A549 (cell line): ENCODE results near the gene PMAIP1. TPM values are rescaled to one million over a fixed set of nuclear protein-coding genes. Genes with fewer than 3 reads are reported as not detected.

Source experiments
- ATAC-seq, 2 experiments: fragments of 200-7000 bp in 1 of 2; fragments of >200 bp in 1 of 2; cut with Nextera tagmentation in 1 of 2; cut with Tn5 transposase in 1 of 2; 3 replicates each; pipeline versions ENCODE4 v1.8.0 to v1.9.1; 2018 to 2020; ENCODE audit warnings: mild to moderate bottlenecking in 1 of 2, moderate library complexity in 1 of 2
- CTCF ChIA-PET: fragments of 300-600 bp; sonication (Branson Sonifier 250); formaldehyde crosslinking; extraction: SDS; loops from one replicate; lab custom pipeline; 2021; ENCODE audit warnings: antibody characterized with exemption, inconsistent platforms; lab: Yijun Ruan, JAX
- POLR2A ChIA-PET: fragments of 350-600 bp; formaldehyde crosslinking; extraction: SDS; loops from one replicate; lab custom pipeline; 2021; ENCODE audit warnings: antibody characterized with exemption, inconsistent platforms; lab: Yijun Ruan, JAX
- DNase-seq, 2 experiments: peaks; one replicate each; pipeline versions ENCODE4 v3.0.0 to v3.0.0-alpha.2; 2011 to 2016; ENCODE audit warnings: low read depth in 1 of 2, low spot score in 1 of 2
- FAIRE-seq: peaks from 2 replicates; lab custom pipeline; 2011; peaks lifted over from hg19 to GRCh38; lab: Jason Lieb, UNC
- H3K27ac ChIP-seq, 2 experiments: fragments of >200 bp; sonication (Bioruptor Twin); formaldehyde crosslinking; 3 replicates each; pipeline ENCODE4 v1.5.1; 2016 to 2017
- H3K4me1 ChIP-seq: fragments of >200 bp; sonication (Bioruptor Twin); formaldehyde crosslinking; 3 replicates; pipeline ENCODE4 v1.6.1; 2016
- H3K4me2 ChIP-seq: fragments of >200 bp; sonication (Bioruptor Twin); formaldehyde crosslinking; 3 replicates; pipeline ENCODE4 v1.6.1; 2016
- H3K4me3 ChIP-seq: fragments of >200 bp; sonication (Bioruptor Twin); formaldehyde crosslinking; 3 replicates; pipeline ENCODE4 v1.5.1; 2016
- H3K9me3 ChIP-seq: fragments of >200 bp; sonication (Bioruptor Twin); formaldehyde crosslinking; 3 replicates; pipeline ENCODE4 v1.6.1; 2016
- CBX2 ChIP-seq: fragments of 200-600 bp; sonication (generic); IDR thresholded peaks from 2 replicates; pipeline ENCODE4 v1.6.1; 2016; ENCODE audit warnings: low read depth, mild to moderate bottlenecking, borderline replicate concordance
- CEBPB ChIP-seq, 2 experiments: fragments of >200 bp in 1 of 2; sonication (Bioruptor Twin) in 1 of 2; formaldehyde crosslinking in 1 of 2; IDR thresholded peaks; 2 replicates each; pipeline ENCODE4 v1.6.1; 2012 to 2016
- CHD4 ChIP-seq: fragments of 200-600 bp; sonication (generic); IDR thresholded peaks from 2 replicates; pipeline ENCODE4 v1.6.1; 2016; ENCODE audit warnings: antibody characterized with exemption, mild to moderate bottlenecking, borderline replicate concordance
- EHF ChIP-seq: fragments of 250-450 bp; sonication (Bioruptor Pico); IDR thresholded peaks from 2 replicates; pipeline ENCODE4 v1.5.0; 2020; ENCODE audit warnings: mild to moderate bottlenecking
- EHMT2 ChIP-seq: fragments of 200-600 bp; sonication (generic); IDR thresholded peaks from 2 replicates; pipeline ENCODE4 v1.6.1; 2016; ENCODE audit warnings: antibody characterized with exemption, low read depth, mild to moderate bottlenecking, moderate library complexity
- EP300 ChIP-seq, 2 experiments: fragments of >200 bp; sonication (Bioruptor Twin); formaldehyde crosslinking; IDR thresholded peaks; 2 replicates in 1 of 2; 3 replicates in 1 of 2; pipeline ENCODE4 v1.6.1; 2016 to 2017
- FOSB ChIP-seq: fragments of 250-450 bp; sonication (Bioruptor Pico); IDR thresholded peaks from 2 replicates; pipeline ENCODE4 v1.5.0; 2020; ENCODE audit warnings: mild to moderate bottlenecking, moderate library complexity
- FOSL2 ChIP-seq, 2 experiments: fragments of 450-650 bp in 1 of 2; fragments of >200 bp in 1 of 2; sonication (Bioruptor Twin) in 1 of 2; formaldehyde crosslinking; IDR thresholded peaks; 2 replicates each; pipeline versions ENCODE4 v1.5.0 to v1.6.1; 2016 to 2020; ENCODE audit warnings: mild to moderate bottlenecking in 1 of 2, moderate library complexity in 1 of 2
- FOXS1 ChIP-seq: fragments of 250-450 bp; sonication (Bioruptor Pico); IDR thresholded peaks from 2 replicates; pipeline ENCODE4 v1.5.0; 2020; ENCODE audit warnings: mild to moderate bottlenecking, moderate library complexity
- GATA3 ChIP-seq: IDR thresholded peaks from 2 replicates; pipeline ENCODE4 v1.6.1; 2012; ENCODE audit warnings: borderline replicate concordance
- HDAC2 ChIP-seq: fragments of 200-600 bp; sonication (generic); IDR thresholded peaks from 2 replicates; pipeline ENCODE4 v1.6.1; 2016
- HEYL ChIP-seq: fragments of 250-450 bp; sonication (Bioruptor Pico); IDR thresholded peaks from 2 replicates; pipeline ENCODE4 v1.8.0; 2021; ENCODE audit warnings: mild to moderate bottlenecking, moderate library complexity
- HOXA7 ChIP-seq: fragments of 250-450 bp; sonication (Bioruptor Pico); IDR thresholded peaks from 2 replicates; pipeline ENCODE4 v1.5.0; 2020; ENCODE audit warnings: mild to moderate bottlenecking, moderate library complexity
- HOXB13 ChIP-seq: fragments of 250-450 bp; sonication (Bioruptor Pico); IDR thresholded peaks from 2 replicates; pipeline ENCODE4 v1.5.0; 2020; ENCODE audit warnings: low read depth, mild to moderate bottlenecking, moderate library complexity
- JUNB ChIP-seq: fragments of >200 bp; sonication (Bioruptor Twin); formaldehyde crosslinking; IDR thresholded peaks from 2 replicates; pipeline ENCODE4 v1.6.1; 2016
- KDM1A ChIP-seq: fragments of 200-600 bp; sonication (generic); IDR thresholded peaks from 2 replicates; pipeline ENCODE4 v1.6.1; 2016; ENCODE audit warnings: low read depth, mild to moderate bottlenecking
- MAFK ChIP-seq: fragments of 450-650 bp; IDR thresholded peaks from 2 replicates; pipeline ENCODE4 v1.6.1; 2014; ENCODE audit not compliant: partially characterized antibody
- MAZ ChIP-seq: fragments of 150-350 bp; IDR thresholded peaks from 2 replicates; pipeline ENCODE4 v1.6.1; 2014; ENCODE audit warnings: antibody characterized with exemption, low read depth, low read length, borderline replicate concordance
- POLR2AphosphoS2 ChIP-seq: conservative IDR thresholded peaks from 2 replicates; pipeline ENCODE4 v1.6.1; 2012; ENCODE audit warnings: low read length, improper control_type of control experiment, inconsistent platforms
- RAD21 ChIP-seq, 2 experiments: fragments of >200 bp in 1 of 2; sonication (Bioruptor Twin) in 1 of 2; formaldehyde crosslinking in 1 of 2; IDR thresholded peaks in 1 of 2; conservative IDR thresholded peaks in 1 of 2; 2 replicates in 1 of 2; 3 replicates in 1 of 2; pipeline ENCODE4 v1.6.1; 2012 to 2018; ENCODE audit warnings: inconsistent platforms in 1 of 2
- RARB ChIP-seq: fragments of 250-450 bp; sonication (Bioruptor Pico); IDR thresholded peaks from 2 replicates; pipeline ENCODE4 v1.8.0; 2021; ENCODE audit warnings: mild to moderate bottlenecking, moderate library complexity
- RNF2 ChIP-seq: fragments of 200-600 bp; sonication (generic); IDR thresholded peaks from 2 replicates; pipeline ENCODE4 v1.6.1; 2016; ENCODE audit warnings: low read depth, mild to moderate bottlenecking, antibody characterized with exemption, moderate library complexity, borderline replicate concordance
- SREBF2 ChIP-seq: fragments of 450-650 bp; IDR thresholded peaks from 2 replicates; pipeline ENCODE4 v1.6.1; 2014; ENCODE audit warnings: mild to moderate bottlenecking, moderate library complexity
- TFCP2L1 ChIP-seq: fragments of 250-450 bp; sonication (Bioruptor Pico); IDR thresholded peaks from 2 replicates; pipeline ENCODE4 v1.5.0; 2021; ENCODE audit warnings: mild to moderate bottlenecking
- ZC3H11A ChIP-seq: fragments of 450-650 bp; IDR thresholded peaks from 2 replicates; pipeline ENCODE4 v1.6.1; 2014; ENCODE audit warnings: antibody characterized with exemption, mild to moderate bottlenecking
- ZFP36 ChIP-seq: fragments of 450-650 bp; IDR thresholded peaks from 2 replicates; pipeline ENCODE4 v1.6.1; 2014; ENCODE audit warnings: borderline replicate concordance; ENCODE audit not compliant: partially characterized antibody
- WGBS: methylation state at CpG from one replicate; pipeline ENCODE4 v1.1.6; 2017; ENCODE audit errors: missing lambda C conversion rate; 5-methylcytosine and 5-hydroxymethylcytosine counted together
- polyA plus RNA-seq, 4 experiments: library from polyadenylated mRNA; depleted of rRNA in 3 of 4; stranded (reverse); fragments of >200 nt; fragmentation: RNase III in 1 of 4; extraction: RNeasy Plus Mini Kit Qiagen cat#74134 plus additional on column Dnase treatment in 1 of 4; gene quantifications; 2 replicates in 3 of 4; 3 replicates in 1 of 4; pipeline ENCODE4 v1.2.3, GENCODE V29; 2011 to 2017
- TF ChIP-seq, protein P1 (sequence below): IDR thresholded peaks from 2 replicates; pipeline ENCODE4 v1.6.1; 2012
- TF ChIP-seq, protein P2 (sequence below): IDR thresholded peaks from 2 replicates; pipeline ENCODE4 v1.6.1; 2012; ENCODE audit warnings: low read depth, borderline replicate concordance
- TF ChIP-seq, protein P3 (sequence below): IDR thresholded peaks from 2 replicates; pipeline ENCODE4 v1.6.1; 2012
- TF ChIP-seq, protein P4 (sequence below): fragments of >200 bp; sonication (Bioruptor Twin); formaldehyde crosslinking; IDR thresholded peaks from 2 replicates; pipeline ENCODE4 v1.6.1; 2016

The PMAIP1 gene
- polyA plus RNA-seq, 2 of the 4 experiments (the other 2 are of a cell fraction) = 9.7 to 40.3 TPM

DNA sequence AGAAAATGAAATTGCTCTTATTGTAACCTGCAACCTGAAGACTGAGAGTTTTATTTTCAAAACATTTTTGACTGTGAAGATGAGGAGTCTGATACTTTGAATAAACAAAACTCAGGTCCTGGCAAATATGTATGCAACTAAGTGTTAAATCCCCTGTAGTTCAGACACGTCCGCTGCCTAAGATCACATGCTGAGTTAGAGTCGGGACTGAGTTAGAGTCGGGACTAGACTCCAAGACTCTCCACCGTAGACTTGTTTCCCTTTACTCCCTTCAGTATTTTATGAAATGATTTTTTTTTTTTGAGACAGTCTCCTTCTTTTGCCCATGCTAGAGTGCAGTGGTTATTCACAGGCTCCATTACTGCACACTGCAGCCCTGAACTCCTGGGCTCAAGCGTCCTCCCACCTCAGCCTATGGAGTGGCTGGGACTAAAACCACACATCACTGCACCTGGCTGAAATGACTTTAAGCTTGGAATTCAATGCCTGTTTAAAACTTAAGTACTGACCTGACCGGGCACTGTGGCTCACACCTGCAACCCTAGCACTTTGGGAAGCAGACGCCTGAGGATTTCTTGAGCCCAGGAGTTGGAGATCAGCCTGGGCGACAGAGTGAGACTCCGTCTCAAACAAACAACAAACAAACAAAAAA lies 28.0 kb upstream of the PMAIP1 start:
- ChIA-PET CTCF (interaction anchor here (0.6 kb wide), 2 partner anchors 8 to 1623 kb away, joined by 3 to 4 read pairs; no protein-coding TSS in a partner anchor), POLR2A (interaction anchor here (3.0 kb wide), 1 partner anchor 28 kb away, joined by 12 read pairs; the partner anchor contains the start of gene PMAIP1)
- Histone ChIP-seq H3K9me3 (no peaks in the 10 kb centered on the region), H3K4me3 (no peak overlapping the region), H3K27ac (no peak overlapping the region), H3K4me1 (peaks cover 12% of the 10 kb centered on the region)
- FAIRE-seq (no peak), DNase-seq (no peak)
- 86% methylated on average over 10 of the region's 10 CpGs for WGBS
- TF ChIP-seq RAD21 (conservative IDR thresholded peaks at IDR 0.05 in 1 of 2, IDR thresholded peaks at IDR 0.05 in 1 of 2) = no peak
- TF ChIP-seq HOXA7 (CRISPR knock-in tag) = no peak
- TF ChIP-seq FOXS1 (CRISPR knock-in tag) = no peak
- TF ChIP-seq CHD4 = no peak
- TF ChIP-seq, all 56 proteins: peak for 0
- no peak overlapping the region for H3K4me2 ChIP-seq
- no peak for ATAC-seq

DNA sequence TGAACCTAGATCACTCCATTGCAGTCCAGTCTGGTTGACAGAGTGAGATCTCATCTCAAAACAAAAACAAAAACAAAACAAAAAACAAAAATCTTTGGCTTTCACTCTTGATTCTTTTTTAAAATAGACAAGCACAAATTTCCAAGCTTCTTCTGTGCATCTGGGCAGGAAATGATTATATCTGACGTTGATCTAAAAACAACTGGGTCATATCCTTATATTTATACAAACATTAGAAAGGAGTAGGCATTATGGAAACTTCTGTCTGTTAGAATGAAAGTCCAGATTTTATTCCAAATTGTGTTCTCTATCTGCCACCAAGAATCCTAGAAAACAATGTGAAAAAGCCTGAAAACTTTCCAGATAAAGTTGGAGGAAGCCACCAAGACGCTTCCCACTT lies 26.2 kb upstream of the PMAIP1 start:
- no peak for FAIRE-seq
- 81% methylated on average over 2 of the region's 2 CpGs for WGBS
- CTCF ChIA-PET = interaction anchor here (1.1 kb wide), 1 partner anchor 37 kb away, joined by 3 read pairs; no protein-coding TSS in a partner anchor

DNA sequence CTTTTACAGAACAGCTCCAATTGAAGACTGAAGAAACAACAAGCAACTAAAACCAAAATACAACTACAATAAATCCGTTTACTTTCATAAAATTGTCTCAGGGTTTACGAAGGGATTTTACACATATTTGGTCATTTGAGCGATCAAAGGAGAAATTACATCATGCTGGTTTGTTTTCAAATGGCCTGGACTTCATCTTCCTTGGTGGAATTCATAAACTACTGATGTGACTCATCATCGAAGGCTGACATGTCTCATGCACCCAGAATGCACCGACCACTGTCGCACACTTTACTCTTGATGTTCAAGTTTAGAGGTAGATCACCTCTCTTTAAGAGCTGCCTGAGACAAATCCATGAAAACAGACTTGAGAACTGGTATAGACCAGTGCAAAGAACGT lies 25.6 kb upstream of the PMAIP1 start:
- Histone ChIP-seq H3K9me3 (no peaks in the 10 kb centered on the region), H3K4me2 (peak overlapping the region; percentile 61), H3K4me3 (no peak overlapping the region), H3K27ac (peak overlapping the region; percentile 38 to 54; a peak in 5 of 6 replicates), H3K4me1 (peaks cover 12% of the 10 kb centered on the region)
- no peak for FAIRE-seq
- peak; percentile 40 to 57 for DNase-seq
- ChIA-PET CTCF (no interaction called here), POLR2A (interaction anchor here (0.7 to 1.8 kb wide), 2 partner anchors 26 to 346 kb away, joined by 3 to 6 read pairs; partner anchors contain the start of gene PMAIP1)
- no peak for TF ChIP-seq EHF
- TF ChIP-seq TFCP2L1 = no peak
- no peak for TF ChIP-seq HOXB13 (CRISPR knock-in tag)
- TF ChIP-seq HOXA7 (CRISPR knock-in tag) = no peak
- no peak for TF ChIP-seq HEYL (CRISPR knock-in tag)
- TF ChIP-seq GATA3 = no peak
- TF ChIP-seq CEBPB (IDR thresholded peaks at IDR 0.05) = no peak
- no peak for TF ChIP-seq HDAC2
- TF ChIP-seq, protein P1, sequence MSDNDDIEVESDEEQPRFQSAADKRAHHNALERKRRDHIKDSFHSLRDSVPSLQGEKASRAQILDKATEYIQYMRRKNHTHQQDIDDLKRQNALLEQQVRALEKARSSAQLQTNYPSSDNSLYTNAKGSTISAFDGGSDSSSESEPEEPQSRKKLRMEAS = peak; percentile 19; the same call in 1 of the 2 replicates
- TF ChIP-seq EHMT2 = no peak
- TF ChIP-seq JUNB = peak; percentile 47; the same call in 1 of the 2 replicates
- TF ChIP-seq FOSB (CRISPR knock-in tag) = no peak
- TF ChIP-seq, protein P2, sequence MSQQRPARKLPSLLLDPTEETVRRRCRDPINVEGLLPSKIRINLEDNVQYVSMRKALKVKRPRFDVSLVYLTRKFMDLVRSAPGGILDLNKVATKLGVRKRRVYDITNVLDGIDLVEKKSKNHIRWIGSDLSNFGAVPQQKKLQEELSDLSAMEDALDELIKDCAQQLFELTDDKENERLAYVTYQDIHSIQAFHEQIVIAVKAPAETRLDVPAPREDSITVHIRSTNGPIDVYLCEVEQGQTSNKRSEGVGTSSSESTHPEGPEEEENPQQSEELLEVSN = no peak
- TF ChIP-seq POLR2AphosphoS2 = no peak
- TF ChIP-seq ZC3H11A = no peak
- TF ChIP-seq CBX2 = no peak
- TF ChIP-seq FOSL2 (IDR thresholded peaks at IDR 0.05) = no peak
- TF ChIP-seq FOSL2 (CRISPR knock-in tag; IDR thresholded peaks at IDR 0.05) = peak; percentile 72
- TF ChIP-seq EP300 (IDR thresholded peaks at IDR 0.05) = no peak
- no peak for TF ChIP-seq KDM1A
- WGBS = 23% methylated on average over 7 of the region's 7 CpGs
- peak in 1 of 2 experiments; percentile 62; a peak in 2 of 6 replicates for ATAC-seq

More for the DNA sequence above, 26.2 kb upstream of the PMAIP1 start:
- Histone ChIP-seq H3K4me2 (peak overlapping the region; percentile 61), H3K4me1 (peaks cover 12% of the 10 kb centered on the region), H3K9me3 (no peaks in the 10 kb centered on the region), H3K4me3 (no peak overlapping the region), H3K27ac (peak overlapping the region; percentile 38 to 54; a peak in 4 of 6 replicates)
- TF ChIP-seq, protein P3, sequence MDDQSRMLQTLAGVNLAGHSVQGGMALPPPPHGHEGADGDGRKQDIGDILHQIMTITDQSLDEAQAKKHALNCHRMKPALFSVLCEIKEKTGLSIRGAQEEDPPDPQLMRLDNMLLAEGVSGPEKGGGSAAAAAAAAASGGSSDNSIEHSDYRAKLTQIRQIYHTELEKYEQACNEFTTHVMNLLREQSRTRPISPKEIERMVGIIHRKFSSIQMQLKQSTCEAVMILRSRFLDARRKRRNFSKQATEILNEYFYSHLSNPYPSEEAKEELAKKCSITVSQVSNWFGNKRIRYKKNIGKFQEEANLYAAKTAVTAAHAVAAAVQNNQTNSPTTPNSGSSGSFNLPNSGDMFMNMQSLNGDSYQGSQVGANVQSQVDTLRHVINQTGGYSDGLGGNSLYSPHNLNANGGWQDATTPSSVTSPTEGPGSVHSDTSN = no peak
- TF ChIP-seq FOSB (CRISPR knock-in tag) = no peak
- no peak for TF ChIP-seq SREBF2
- no peak for TF ChIP-seq MAFK
- no peak for TF ChIP-seq ZFP36
- TF ChIP-seq ZC3H11A = no peak
- TF ChIP-seq, protein P1 = no peak
- TF ChIP-seq RARB (CRISPR knock-in tag) = no peak
- TF ChIP-seq RNF2 = no peak
- TF ChIP-seq, protein P4, sequence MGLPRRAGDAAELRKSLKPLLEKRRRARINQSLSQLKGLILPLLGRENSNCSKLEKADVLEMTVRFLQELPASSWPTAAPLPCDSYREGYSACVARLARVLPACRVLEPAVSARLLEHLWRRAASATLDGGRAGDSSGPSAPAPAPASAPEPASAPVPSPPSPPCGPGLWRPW = no peak
- TF ChIP-seq MAZ = no peak
- TF ChIP-seq HOXA7 (CRISPR knock-in tag) = no peak
- no peak for TF ChIP-seq EHF
- TF ChIP-seq, protein P2 = no peak
- POLR2A ChIA-PET = interaction anchor here (3.0 kb wide), 1 partner anchor 26 kb away, joined by 12 read pairs; the partner anchor contains the start of gene PMAIP1
- ATAC-seq (no peak), DNase-seq (no peak)
